ENCODE results near the gene CCDC82.

GRCh38 chr11:96394773-96395172 is 5.1 kb upstream of the CCDC82 start:
- TF ChIP-seq CTCF (conservative IDR thresholded peaks at IDR 0.05) (no peak), EZH2 (IDR thresholded peaks at IDR 0.05; ENCODE audit: low read depth) (no peak)
